Loucy (cell line): Measurements from ENCODE around the gene TMEM271.

Experiments
- H2AFZ ChIP-seq: fragments of 200-600 bp; sonication (generic); 2 replicates; pipeline ENCODE4 v1.6.0; 2016; ENCODE audit warnings: antibody characterized with exemption, mild to moderate bottlenecking, low read length, moderate library complexity
- H3F3A ChIP-seq: fragments of 200-600 bp; 2 replicates; pipeline ENCODE4 v1.6.0; 2016; ENCODE audit warnings: antibody characterized with exemption, low read depth, mild to moderate bottlenecking
- H3K27me3 ChIP-seq: fragments of 200-600 bp; sonication (generic); 2 replicates; pipeline ENCODE4 v1.6.1; 2014; ENCODE audit warnings: low read length, mild to moderate bottlenecking; ENCODE audit not compliant: insufficient read depth, poor library complexity, severe bottlenecking
- H3K36me3 ChIP-seq: fragments of 200-600 bp; sonication (generic); 2 replicates; pipeline ENCODE4 v1.6.1; 2016; ENCODE audit warnings: low read length; ENCODE audit not compliant: insufficient read depth
- H3K4me1 ChIP-seq: fragments of 200-600 bp; sonication (generic); 2 replicates; pipeline ENCODE4 v1.5.1; 2014; ENCODE audit warnings: low read length, mild to moderate bottlenecking; ENCODE audit not compliant: insufficient read depth, poor library complexity, severe bottlenecking
- H3K4me2 ChIP-seq: fragments of 200-600 bp; sonication (generic); 2 replicates; pipeline ENCODE4 v1.6.0; 2014; ENCODE audit warnings: antibody characterized with exemption, low read length, low read depth, mild to moderate bottlenecking; ENCODE audit not compliant: poor library complexity, severe bottlenecking
- H3K4me3 ChIP-seq: fragments of 200-600 bp; sonication (generic); 2 replicates; pipeline ENCODE4 v1.5.1; 2014; ENCODE audit warnings: low read length, mild to moderate bottlenecking, mixed read lengths; ENCODE audit not compliant: poor library complexity, severe bottlenecking
- H3K79me2 ChIP-seq: fragments of 200-600 bp; sonication (generic); 2 replicates; pipeline ENCODE4 v1.6.1; 2014; ENCODE audit warnings: low read length; ENCODE audit not compliant: insufficient read depth
- H3K9ac ChIP-seq: fragments of 200-600 bp; sonication (generic); 2 replicates; pipeline ENCODE4 v1.6.0; 2014; ENCODE audit warnings: mild to moderate bottlenecking, low read depth, low read length, moderate library complexity; ENCODE audit not compliant: poor library complexity, severe bottlenecking
- H3K9me2 ChIP-seq: fragments of 200-600 bp; sonication (generic); replicated peaks from 2 replicates; pipeline ENCODE4 v1.6.1; 2016; ENCODE audit warnings: low read depth, low read length, mixed read lengths
- H3K9me3 ChIP-seq: fragments of 200-600 bp; sonication (generic); 2 replicates; pipeline ENCODE4 v1.6.1; 2014; ENCODE audit warnings: mild to moderate bottlenecking, antibody characterized with exemption, low read length, low read depth; ENCODE audit not compliant: insufficient read depth
- H4K20me1 ChIP-seq: fragments of 200-600 bp; sonication (generic); 2 replicates; pipeline ENCODE4 v1.6.0; 2014; ENCODE audit warnings: antibody characterized with exemption, low read length, mild to moderate bottlenecking; ENCODE audit not compliant: insufficient read depth, poor library complexity, severe bottlenecking
- CTCF ChIP-seq: fragments of 200-600 bp; sonication (generic); conservative IDR thresholded peaks from 2 replicates; pipeline ENCODE4 v1.5.1; 2014; ENCODE audit warnings: mild to moderate bottlenecking, antibody characterized with exemption, low read length
- EZH2phosphoT487 ChIP-seq: fragments of 200-600 bp; IDR thresholded peaks from 2 replicates; pipeline ENCODE4 v1.6.1; 2018; ENCODE audit warnings: antibody characterized with exemption, mild to moderate bottlenecking, moderate library complexity, borderline replicate concordance

TMEM271 gene

GRCh38 chr4:574346-575161 is 1.5 kb downstream of the TMEM271 start:
- Histone ChIP-seq H3K36me3 (no peaks in the 10 kb centered on the region), H3K4me2 (no peak overlapping the region), H3K4me3 (no peak overlapping the region), H3F3A (no peaks in the 10 kb centered on the region), H2AFZ (no peak overlapping the region), H3K9me2 (no peaks in the 10 kb centered on the region), H4K20me1 (no peaks in the 10 kb centered on the region), H3K9me3 (peaks cover 13% of the 10 kb centered on the region; the same call in 1 of the 2 replicates), H3K9ac (no peak overlapping the region), H3K27me3 (no peaks in the 10 kb centered on the region), H3K4me1 (no peaks in the 10 kb centered on the region), H3K79me2 (no peaks in the 10 kb centered on the region)
- TF ChIP-seq CTCF (no peak), EZH2phosphoT487 (no peak)

- TF ChIP-seq EZH2phosphoT487 (no peak), CTCF (no peak)
- Histone ChIP-seq H3K4me1 (no peaks in the 10 kb centered on the region), H2AFZ (no peak overlapping the region), H3K79me2 (no peaks in the 10 kb centered on the region), H3K9ac (no peak overlapping the region), H3K9me2 (no peaks in the 10 kb centered on the region), H3K4me3 (no peak overlapping the region), H3K36me3 (no peaks in the 10 kb centered on the region), H3K4me2 (no peak overlapping the region), H3K9me3 (peaks cover 12% of the 10 kb centered on the region; the same call in 1 of the 2 replicates), H3K27me3 (no peaks in the 10 kb centered on the region), H4K20me1 (no peaks in the 10 kb centered on the region), H3F3A (no peaks in the 10 kb centered on the region)
Observed at GRCh38 chr4:573122-573892, 2.8 kb downstream of the TMEM271 start.

- Histone ChIP-seq H3K4me3 (no peak overlapping the region), H3K79me2 (no peaks in the 10 kb centered on the region), H3K27me3 (no peaks in the 10 kb centered on the region), H3K9me2 (no peaks in the 10 kb centered on the region), H3F3A (no peaks in the 10 kb centered on the region), H2AFZ (no peak overlapping the region), H3K9ac (no peak overlapping the region), H4K20me1 (no peaks in the 10 kb centered on the region), H3K4me1 (no peaks in the 10 kb centered on the region), H3K36me3 (no peaks in the 10 kb centered on the region), H3K9me3 (peaks cover 14% of the 10 kb centered on the region; the same call in 1 of the 2 replicates), H3K4me2 (no peak overlapping the region)
- TF ChIP-seq EZH2phosphoT487 (no peak), CTCF (no peak)
Observed at GRCh38 chr4:572594-572993, 3.5 kb downstream of the TMEM271 start.
